HCT116 (cell line): ENCODE data around the gene ACACB. TPM values are rescaled to one million over a fixed set of nuclear protein-coding genes. Genes with fewer than 3 reads are reported as not detected.

Source experiments
- ATAC-seq: fragments of 200-7000 bp; cut with Tn5 transposase; 2 replicates; pipeline ENCODE4 v1.9.1; 2020; ENCODE audit warnings: mild to moderate bottlenecking, moderate library complexity
- BruUV-seq: library from RNA; stranded (reverse); fragments of 400-500 nt; replicated peaks from 2 replicates; lab custom pipeline; 2021; lab: Mats Ljungman, UMichigan
- CTCF ChIA-PET: fragments of 300-600 bp; sonication (Branson Sonifier 250); formaldehyde crosslinking; loops from one replicate; lab custom pipeline; 2021; ENCODE audit warnings: antibody characterized with exemption; lab: Charles Lee
- POLR2A ChIA-PET: fragments of 300-600, 350-600 bp; sonication (Branson Sonifier 250); formaldehyde crosslinking; loops from one replicate; lab custom pipeline; 2021; ENCODE audit warnings: antibody characterized with exemption; lab: Charles Lee
- RAD21 ChIA-PET, 2 experiments: fragments of 300-600 bp; sonication (Branson Sonifier 250); formaldehyde crosslinking; loops; one replicate each; lab custom pipeline; 2023; ENCODE audit warnings: low total read pairs in 2 of 2; ENCODE audit not compliant: uncharacterized antibody in 2 of 2, unreplicated experiment in 2 of 2, low non-redundant PET in 1 of 2; lab: Charles Lee
- DNase-seq: peaks from one replicate; pipeline ENCODE4 v3.0.0-alpha.2; 2010; ENCODE audit warnings: low read depth, low spot score
- H2AFZ ChIP-seq: fragments of 200-600 bp; shearing (Covaris generic), sonication (generic); 2 replicates; pipeline ENCODE4 v1.6.1; 2017; ENCODE audit warnings: low read depth, mixed run types, mixed read lengths, antibody characterized with exemption, low read length; ENCODE audit not compliant: poor library complexity, severe bottlenecking
- H3K27ac ChIP-seq: 2 replicates; pipeline ENCODE4 v1.5.1; 2012; ENCODE audit warnings: low read depth, low read length
- H3K27me3 ChIP-seq: fragments of 200-600 bp; sonication (generic); 2 replicates; pipeline ENCODE4 v1.6.1; 2016; ENCODE audit warnings: mixed run types, low read length, mixed read lengths; ENCODE audit not compliant: insufficient read depth
- H3K36me3 ChIP-seq, 2 experiments: fragments of 200-500 bp in 1 of 2; fragments of 200-600 bp in 1 of 2; sonication (Bioruptor generic) in 1 of 2; sonication (generic) in 1 of 2; 2 replicates each; pipeline versions ENCODE4 v1.5.1 to v1.6.1; 2014 to 2016; ENCODE audit warnings: low read length in 2 of 2, inconsistent platforms in 1 of 2, mixed read lengths in 1 of 2, mixed run types in 1 of 2; ENCODE audit not compliant: insufficient read depth in 2 of 2, control insufficient read depth in 1 of 2
- H3K4me1 ChIP-seq, 2 experiments: fragments of 200-600 bp in 1 of 2; sonication (generic) in 1 of 2; 2 replicates each; pipeline versions ENCODE4 v1.5.1 to v1.6.1; 2012 to 2017; ENCODE audit warnings: low read length in 2 of 2, inconsistent platforms in 1 of 2, mild to moderate bottlenecking in 1 of 2, mixed read lengths in 1 of 2, mixed run types in 1 of 2, moderate library complexity in 1 of 2; ENCODE audit not compliant: insufficient read depth in 2 of 2, control insufficient read depth in 1 of 2
- H3K4me2 ChIP-seq: fragments of 200-600 bp; sonication (generic); 2 replicates; pipeline ENCODE4 v1.6.1; 2017; ENCODE audit warnings: mixed run types, low read length, mixed read lengths
- H3K4me3 ChIP-seq, 2 experiments: fragments of 200-600 bp in 1 of 2; sonication (generic) in 1 of 2; replicated peaks in 1 of 2; 2 replicates each; pipeline ENCODE4 v1.5.1; 2011 to 2016; ENCODE audit warnings: low read length in 2 of 2, control low read depth in 1 of 2, low read depth in 1 of 2, mild to moderate bottlenecking in 1 of 2, mixed read lengths in 1 of 2, mixed run types in 1 of 2
- H3K79me2 ChIP-seq: fragments of 200-600 bp; sonication (generic); 2 replicates; pipeline ENCODE4 v1.6.1; 2017; ENCODE audit warnings: mild to moderate bottlenecking, mixed run types, low read length, moderate library complexity, mixed read lengths; ENCODE audit not compliant: insufficient read depth
- H3K9ac ChIP-seq: fragments of 200-600 bp; sonication (generic); 2 replicates; pipeline ENCODE4 v1.6.1; 2016; ENCODE audit warnings: low read length, mixed read lengths
- H3K9me2 ChIP-seq: fragments of 200-600 bp; sonication (generic), shearing (Covaris generic); 2 replicates; pipeline ENCODE4 v1.6.1; 2017; ENCODE audit warnings: mixed run types, mild to moderate bottlenecking, moderate library complexity; ENCODE audit not compliant: insufficient read depth
- H3K9me3 ChIP-seq, 2 experiments: fragments of 200-500 bp in 1 of 2; fragments of 200-600 bp in 1 of 2; sonication (Bioruptor generic) in 1 of 2; sonication (generic) in 1 of 2; 2 replicates each; pipeline ENCODE4 v1.6.1; 2014 to 2017; ENCODE audit warnings: low read length in 2 of 2, mixed read lengths in 2 of 2, inconsistent platforms in 1 of 2, low read depth in 1 of 2, mild to moderate bottlenecking in 1 of 2, mixed run types in 1 of 2, moderate library complexity in 1 of 2; ENCODE audit not compliant: control insufficient read depth in 1 of 2, insufficient read depth in 1 of 2
- H4K20me1 ChIP-seq: fragments of 200-600 bp; sonication (generic), shearing (Covaris generic); 2 replicates; pipeline ENCODE4 v1.6.1; 2017; ENCODE audit warnings: mixed run types, mild to moderate bottlenecking, moderate library complexity; ENCODE audit not compliant: insufficient read depth
- ATF3 ChIP-seq: IDR thresholded peaks from 2 replicates; pipeline ENCODE4 v1.6.1; 2012
- CBX3 ChIP-seq: IDR thresholded peaks from 2 replicates; pipeline ENCODE4 v1.6.1; 2012; ENCODE audit warnings: low read depth
- CEBPB ChIP-seq: IDR thresholded peaks from 2 replicates; pipeline ENCODE4 v1.6.1; 2012; ENCODE audit warnings: low read depth
- ELF1 ChIP-seq: IDR thresholded peaks from 2 replicates; pipeline ENCODE4 v1.6.1; 2012; ENCODE audit warnings: low read depth, borderline replicate concordance
- EZH2 ChIP-seq: fragments of 200-600 bp; sonication (generic); IDR thresholded peaks from 2 replicates; pipeline ENCODE4 v1.6.1; 2017; ENCODE audit warnings: antibody characterized with exemption, mixed run types
- FOSL1 ChIP-seq: IDR thresholded peaks from 2 replicates; pipeline ENCODE4 v1.6.1; 2012; ENCODE audit warnings: low read depth
- JUND ChIP-seq: IDR thresholded peaks from 2 replicates; pipeline ENCODE4 v1.6.1; 2012
- MAX ChIP-seq: IDR thresholded peaks from 2 replicates; pipeline ENCODE4 v1.6.1; 2012
- POLR2A ChIP-seq: IDR thresholded peaks from 2 replicates; pipeline ENCODE4 v1.7.0; 2011; ENCODE audit warnings: borderline replicate concordance; ENCODE audit not compliant: insufficient read depth, insufficient read length; ENCODE audit errors: extremely low read depth
- RAD21 ChIP-seq: IDR thresholded peaks from 2 replicates; pipeline ENCODE4 v1.6.1; 2012; ENCODE audit warnings: low read depth, mild to moderate bottlenecking
- REST ChIP-seq: IDR thresholded peaks from 2 replicates; pipeline ENCODE4 v1.6.1; 2012; ENCODE audit warnings: low read depth
- SIN3A ChIP-seq: IDR thresholded peaks from 2 replicates; pipeline ENCODE4 v1.6.1; 2012; ENCODE audit warnings: low read depth
- SP1 ChIP-seq: IDR thresholded peaks from 2 replicates; pipeline ENCODE4 v1.6.1; 2012; ENCODE audit warnings: low read depth
- YY1 ChIP-seq: IDR thresholded peaks from 2 replicates; pipeline ENCODE4 v1.6.1; 2011; ENCODE audit warnings: low read length, low read depth, moderate library complexity, mild to moderate bottlenecking; ENCODE audit not compliant: insufficient replicate concordance; ENCODE audit errors: extremely low read depth
- ZFX ChIP-seq: fragments of 450-650 bp; IDR thresholded peaks from 2 replicates; pipeline ENCODE4 v1.6.1; 2017
- ZNF274 ChIP-seq: fragments of 200-500 bp; sonication (Bioruptor generic); IDR thresholded peaks from 2 replicates; pipeline ENCODE4 v1.6.1; 2014; ENCODE audit warnings: mild to moderate bottlenecking, low read depth, low read length, inconsistent platforms
- intact Hi-C: fragments of 100-400 bp; cut with micrococcal nuclease; formaldehyde crosslinking; loops from 2 replicates; pipeline ENCODE4 v1.10.0; 2022
- total RNA-seq: library from RNA; stranded (reverse); gene quantifications from one replicate; pipeline ENCODE4 v1.2.1, GENCODE V29; 2021; ENCODE audit not compliant: unreplicated experiment

ACACB gene
- total RNA-seq, 1 experiment from 2014 or later = 11.1 TPM

GRCh38 chr12:109284392-109284791 is 168.0 kb downstream of the ACACB start (continued):
- TF ChIP-seq FOSL1 = no peak

- H3K36me3 ChIP-seq = no peaks in the 10 kb centered on the region
- H3K79me2 ChIP-seq = no peaks in the 10 kb centered on the region
- H3K27me3 ChIP-seq = no peaks in the 10 kb centered on the region
- no peak overlapping the region for H2AFZ ChIP-seq
- CTCF ChIA-PET = no interaction called here
- RAD21 ChIA-PET = no interaction called here
- ATAC-seq (no peak), DNase-seq (no peak)
- BruUV-seq = no TSS peak
- no peak overlapping the region for H3K9ac ChIP-seq
- no peaks in the 10 kb centered on the region for H3K9me3 ChIP-seq
- H3K9me2 ChIP-seq = no peaks in the 10 kb centered on the region
- POLR2A ChIA-PET = interaction anchor here (0.6 kb wide), 1 partner anchor 110 kb away, joined by 3 read pairs; no protein-coding TSS in a partner anchor
- H3K4me2 ChIP-seq = no peak overlapping the region
- intact Hi-C loops = no loop called here
- TF ChIP-seq ATF3 (no peak), ZFX (no peak), SP1 (no peak), CEBPB (no peak), POLR2A (no peak), RAD21 (no peak), YY1 (no peak), SIN3A (no peak), REST (no peak), JUND (no peak), MAX (no peak), CBX3 (no peak), EZH2 (no peak), ELF1 (no peak), ZNF274 (no peak)
- H3K27ac ChIP-seq = no peak overlapping the region
- H3K4me3 ChIP-seq = no peak overlapping the region
- H4K20me1 ChIP-seq = no peaks in the 10 kb centered on the region
- no peaks in the 10 kb centered on the region for H3K4me1 ChIP-seq
Observed at GRCh38 chr12:109286252-109286651, 169.9 kb downstream of the ACACB start.
